COLO668 (cell line): Measurements from ENCODE around the gene TRAPPC12.
"Not testable (repeated sequence)": the region's sequence is repeated elsewhere in the genome, so short reads cannot be mapped to it uniquely, and the experiment has no call there.

Experiments used
- DNase-seq: peaks from one replicate; lab custom pipeline; 2025; ENCODE audit not compliant: unreplicated experiment; lab: John Stamatoyannopoulos, UW

The TRAPPC12 gene

DNA sequence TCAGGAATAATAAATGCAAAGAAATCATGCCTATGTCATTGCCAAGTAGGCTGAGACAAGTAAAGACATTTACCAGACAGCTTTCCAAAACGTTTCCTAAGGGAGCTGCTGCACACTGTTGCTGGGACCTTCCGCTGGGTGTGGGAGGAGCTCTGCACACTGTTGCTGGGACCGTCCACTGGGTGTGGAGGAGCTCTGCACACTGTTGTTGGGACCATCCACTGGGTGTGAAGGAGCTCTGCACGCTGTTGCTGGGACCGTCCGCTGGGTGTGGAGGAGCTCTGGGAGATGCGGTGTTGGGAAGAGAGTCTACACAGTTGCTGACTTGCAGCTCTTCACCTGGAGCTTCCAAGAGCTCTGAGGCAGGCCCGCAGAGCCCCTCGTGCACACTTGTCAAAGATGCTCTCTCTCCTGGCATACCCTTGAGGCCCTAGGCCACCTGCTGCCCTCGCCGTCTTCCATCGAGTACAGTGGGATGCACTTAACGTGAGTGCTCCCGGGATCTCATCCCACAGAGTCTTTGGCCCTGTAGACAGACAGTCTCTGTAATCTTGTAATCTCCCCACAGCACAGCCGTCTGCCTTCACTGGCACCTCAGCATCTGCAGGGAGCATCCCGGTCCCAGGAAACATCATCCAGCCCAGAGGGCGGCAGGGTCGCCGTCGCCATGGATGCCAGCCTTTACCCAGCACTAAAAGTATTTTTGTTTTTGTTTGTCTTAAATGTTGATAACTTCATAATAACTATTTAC lies 51.4 kb downstream of the TRAPPC12 start:
- DNase-seq: no peak

DNA sequence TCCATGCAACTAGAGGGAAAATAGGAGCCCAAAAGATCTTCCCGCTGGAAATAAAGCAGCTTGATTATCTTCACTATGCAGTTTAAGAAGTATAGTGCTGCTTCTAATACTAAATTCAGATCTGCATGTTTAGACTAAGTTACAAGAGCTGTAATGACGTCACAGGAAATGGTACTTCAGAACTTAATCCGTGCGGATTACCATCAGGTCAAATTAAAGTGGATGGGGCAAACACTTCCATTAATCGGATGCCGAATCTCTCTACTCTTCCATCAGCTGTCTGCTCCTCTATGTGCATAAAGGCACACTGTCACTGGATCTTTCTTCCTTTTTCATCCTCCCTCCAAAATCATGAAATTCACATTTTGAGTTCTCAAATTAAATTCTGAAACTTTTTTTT lies 52.6 kb downstream of the TRAPPC12 start:
- no peak for DNase-seq

DNA sequence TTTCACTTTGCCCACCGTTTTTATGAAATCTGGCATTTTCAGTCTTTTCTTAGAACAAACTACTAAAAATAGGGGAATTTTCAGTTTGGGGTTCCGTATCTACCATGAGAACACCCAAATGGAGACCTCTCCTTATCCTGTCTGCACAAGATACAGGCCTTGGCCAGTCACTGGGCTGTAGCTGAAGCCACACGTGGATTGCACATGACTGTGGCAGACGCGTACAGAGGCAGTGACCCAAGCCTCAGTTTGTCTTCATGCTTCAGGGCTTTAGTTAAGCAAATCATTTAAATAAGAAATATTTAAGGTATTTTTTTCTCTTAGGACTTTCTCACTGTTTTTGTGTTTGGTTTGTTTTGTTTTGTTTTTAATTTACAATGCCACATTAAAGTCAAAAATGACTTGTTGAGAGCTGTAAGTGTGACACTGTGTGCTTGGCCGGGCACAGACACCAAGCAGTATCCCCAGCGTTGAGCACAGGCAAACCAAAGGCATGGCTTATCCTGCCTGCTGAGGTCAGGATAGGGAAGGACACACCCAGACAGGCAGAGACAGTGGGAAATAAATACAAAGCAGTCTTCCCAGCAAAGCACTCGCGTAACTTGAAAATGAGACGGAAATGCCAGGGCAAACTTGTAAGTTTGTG lies 53.3 kb downstream of the TRAPPC12 start:
- DNase-seq: peak; percentile 56

DNA sequence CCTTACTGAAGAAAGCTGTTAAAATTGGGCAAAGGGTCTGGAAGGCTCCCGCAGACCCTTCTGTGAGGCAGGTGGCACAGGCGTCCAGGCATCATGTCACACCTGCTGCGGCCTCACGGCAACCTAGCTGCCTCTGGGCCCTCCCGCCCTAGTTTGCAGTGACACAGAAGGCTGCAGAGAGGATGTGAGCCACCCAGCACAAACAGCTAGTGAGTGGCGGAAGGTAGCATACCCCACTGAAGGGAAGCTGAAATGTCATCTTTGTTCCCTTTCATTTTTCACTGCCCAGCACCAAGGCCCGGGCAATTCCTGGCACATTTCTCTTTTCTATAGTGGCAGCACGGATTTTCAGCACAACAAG lies 53.8 kb downstream of the TRAPPC12 start:
- peak; percentile 71 for DNase-seq

DNA sequence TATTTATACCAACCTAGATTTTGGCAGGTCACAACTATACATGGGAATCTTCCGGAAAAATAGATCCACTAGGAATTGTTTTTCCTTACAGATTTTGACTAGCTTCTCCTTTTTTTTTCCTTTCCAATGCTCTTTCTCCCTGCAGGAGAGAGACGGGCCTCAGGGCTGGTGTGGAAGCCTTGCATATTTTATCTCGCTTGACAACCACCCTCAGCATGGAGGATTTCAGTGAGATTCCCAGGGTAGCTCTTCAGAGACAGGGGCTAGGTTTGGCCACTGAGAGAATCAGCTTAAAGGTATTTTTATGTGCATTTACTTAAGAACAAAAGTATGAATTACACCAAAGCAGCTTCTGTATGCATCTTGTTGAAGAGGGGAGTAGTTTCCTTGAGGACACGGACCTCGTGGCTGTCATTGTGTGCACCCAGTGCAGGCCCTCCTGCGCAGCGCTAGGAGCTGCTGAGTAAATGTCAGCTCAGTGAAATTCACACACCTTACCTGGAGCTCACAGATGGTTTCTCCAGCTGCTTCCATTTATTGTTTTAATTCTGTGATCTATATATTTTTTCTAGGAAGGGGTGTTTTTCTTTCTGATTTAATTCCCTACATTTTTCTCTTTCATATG lies 54.4 kb downstream of the TRAPPC12 start:
- DNase-seq: no peak

DNA sequence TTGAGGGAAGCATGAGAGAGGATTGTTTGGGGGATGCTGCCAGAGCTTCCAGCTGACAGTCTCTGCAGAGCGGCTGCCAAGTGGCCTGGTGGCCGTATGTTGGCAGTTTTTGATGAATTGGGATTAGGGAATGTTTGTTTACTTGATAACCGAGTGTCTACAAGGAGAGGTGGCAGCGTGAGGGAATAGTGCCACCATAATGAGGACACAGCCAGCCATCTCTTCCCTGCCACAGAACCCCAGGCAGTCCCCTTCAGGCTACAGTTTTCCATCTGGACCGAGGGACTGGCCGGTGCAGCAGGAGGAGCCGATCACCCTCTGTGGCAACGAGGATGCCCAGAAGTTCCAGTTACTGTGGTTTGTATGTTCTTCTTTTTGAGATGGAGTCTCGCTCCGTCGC lies 55.2 kb downstream of the TRAPPC12 start:
- DNase-seq: no peak

DNA sequence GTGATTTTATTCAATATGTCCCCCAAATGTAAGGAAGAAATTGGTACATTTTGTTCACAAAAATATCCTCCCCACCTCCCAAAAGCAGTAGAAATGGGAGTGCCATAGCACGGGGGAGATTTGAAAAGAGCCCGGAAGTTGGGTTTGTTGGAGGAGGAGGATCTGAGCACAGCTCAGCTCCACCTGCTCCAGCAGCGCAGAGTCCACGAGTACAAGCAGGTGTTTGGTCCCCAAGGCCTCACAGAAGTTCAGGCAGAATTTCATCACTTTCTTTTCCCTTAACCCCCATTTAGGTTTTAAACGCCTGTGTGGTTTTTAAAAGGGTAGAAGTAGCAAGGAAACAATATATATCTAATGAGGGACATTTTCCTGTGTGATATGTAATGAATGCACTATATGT lies 56.0 kb downstream of the TRAPPC12 start:
- DNase-seq: peak; percentile 77

DNA sequence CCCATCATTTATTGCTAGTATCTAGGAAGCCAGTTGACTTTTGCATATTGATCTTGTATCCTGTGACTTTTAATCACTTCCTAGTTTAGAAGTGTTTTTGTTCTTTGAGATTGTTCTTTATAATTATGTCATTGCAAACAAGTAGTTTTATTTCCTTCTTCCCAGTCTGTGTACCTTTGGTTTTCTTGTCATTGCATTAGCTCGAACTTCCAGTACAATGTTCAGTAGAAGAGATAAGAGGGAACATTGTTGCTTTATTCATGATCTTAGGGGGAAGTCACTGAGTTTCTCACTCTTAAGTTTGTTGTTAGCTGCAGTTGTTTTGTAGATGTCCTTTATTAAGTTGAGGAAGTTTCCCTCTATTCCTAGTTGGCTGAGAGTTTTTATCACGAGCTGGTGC lies 61.0 kb downstream of the TRAPPC12 start:
- no peak for DNase-seq

DNA sequence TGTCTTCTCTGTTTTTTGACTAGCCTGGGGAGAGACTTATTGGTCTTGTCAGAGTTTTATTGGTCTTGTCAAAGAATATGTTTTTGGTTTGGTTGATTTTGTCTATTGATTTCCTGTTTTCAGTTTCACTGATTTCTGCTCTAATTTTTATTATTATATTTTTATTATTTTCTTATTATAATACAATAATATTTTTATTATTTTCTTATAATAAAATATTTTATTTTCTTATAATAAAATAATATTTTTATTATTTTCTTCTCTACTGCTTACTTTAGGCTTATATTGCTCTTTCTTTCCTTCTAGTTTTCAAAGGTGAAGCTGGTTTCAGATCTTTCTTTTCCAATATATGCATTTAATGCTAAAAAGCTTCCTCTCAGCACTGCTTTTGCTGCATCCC lies 62.0 kb downstream of the TRAPPC12 start:
- no peak for DNase-seq

DNA sequence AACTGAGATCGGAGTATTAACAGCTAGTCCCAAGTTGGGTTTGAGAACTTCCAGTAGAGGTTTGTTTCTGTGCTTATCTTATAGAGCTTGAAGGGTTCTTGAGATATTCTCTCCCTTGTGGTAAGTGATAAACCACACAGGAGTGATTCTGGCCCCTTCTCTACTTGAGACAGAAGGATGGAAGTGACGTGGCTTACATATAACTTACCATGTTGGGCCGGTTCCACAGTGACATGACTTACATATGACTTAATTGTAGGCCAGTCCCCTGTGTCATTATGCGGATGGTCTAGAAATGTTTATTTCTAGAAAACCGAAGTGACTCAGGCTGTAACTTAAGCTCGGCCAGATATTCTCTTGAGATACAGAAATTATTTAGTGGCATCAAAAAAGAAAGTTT lies 62.7 kb downstream of the TRAPPC12 start:
- no peak for DNase-seq

DNA sequence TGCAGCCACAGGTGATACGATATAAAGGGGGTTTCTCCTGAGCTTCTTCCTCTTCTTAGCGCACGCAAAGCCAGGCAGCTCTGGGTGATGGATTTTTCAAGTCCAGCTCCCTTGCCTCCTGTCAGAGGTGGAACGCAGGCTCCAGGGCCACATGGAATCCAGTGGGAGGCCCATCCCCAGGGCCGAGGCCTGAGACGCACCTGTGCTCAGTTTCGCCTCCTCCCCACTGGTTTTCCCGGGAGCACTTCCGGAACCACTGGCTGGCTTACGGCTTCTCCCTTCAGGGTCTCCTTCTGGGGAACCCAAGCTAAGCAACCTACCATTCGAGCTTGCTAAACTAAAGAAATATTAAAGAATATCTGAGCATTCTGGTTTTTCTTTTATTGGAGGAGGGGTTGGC lies 63.6 kb downstream of the TRAPPC12 start:
- DNase-seq: no peak

DNA sequence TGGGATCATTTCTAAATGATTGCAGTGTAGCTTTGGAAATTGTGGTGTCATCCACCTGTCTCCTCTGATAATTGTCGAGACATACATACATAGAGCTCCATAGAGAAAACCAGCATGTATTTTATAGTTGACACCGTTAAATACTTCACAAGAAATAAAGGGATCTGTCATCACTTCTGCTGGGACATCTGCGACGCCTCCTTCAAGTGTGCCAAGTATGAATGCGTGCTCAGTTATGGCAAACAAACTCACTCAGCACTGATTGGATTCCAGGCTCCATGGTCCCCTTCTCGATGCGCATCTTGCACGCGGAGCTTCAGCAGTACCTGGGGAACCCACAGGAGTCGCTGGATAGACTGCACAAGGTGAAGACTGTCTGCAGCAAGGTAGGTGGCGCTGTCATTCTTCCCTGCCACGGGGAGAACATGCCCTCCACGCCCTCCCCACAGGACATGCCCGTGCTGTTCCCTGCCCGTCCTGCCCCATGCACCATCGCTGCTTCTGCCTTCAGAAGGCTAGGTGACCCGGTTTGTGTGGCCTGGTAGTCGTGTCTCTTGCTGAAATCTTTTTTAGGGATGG lies 64.1 kb downstream of the TRAPPC12 start:
- no peak for DNase-seq

DNA sequence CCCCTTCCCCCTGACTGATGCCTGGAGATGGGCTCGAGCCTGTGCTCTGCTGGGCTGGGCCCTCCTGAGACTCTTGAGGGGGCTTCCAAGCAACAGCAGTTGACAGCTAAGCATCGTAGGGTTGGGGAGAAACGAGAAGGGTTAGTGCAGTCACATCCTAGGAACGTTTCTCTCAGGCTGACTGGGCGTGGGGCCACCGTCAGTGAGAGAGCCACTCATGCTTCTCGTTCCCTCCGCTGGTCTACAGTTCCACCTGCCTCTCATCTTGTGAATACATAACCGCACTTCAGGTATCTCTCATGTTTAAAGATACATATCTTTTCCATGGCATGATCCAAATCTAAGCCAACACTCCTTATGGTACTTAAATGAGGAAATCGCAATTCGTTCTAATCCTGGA lies 66.4 kb downstream of the TRAPPC12 start:
- DNase-seq: no peak

DNA sequence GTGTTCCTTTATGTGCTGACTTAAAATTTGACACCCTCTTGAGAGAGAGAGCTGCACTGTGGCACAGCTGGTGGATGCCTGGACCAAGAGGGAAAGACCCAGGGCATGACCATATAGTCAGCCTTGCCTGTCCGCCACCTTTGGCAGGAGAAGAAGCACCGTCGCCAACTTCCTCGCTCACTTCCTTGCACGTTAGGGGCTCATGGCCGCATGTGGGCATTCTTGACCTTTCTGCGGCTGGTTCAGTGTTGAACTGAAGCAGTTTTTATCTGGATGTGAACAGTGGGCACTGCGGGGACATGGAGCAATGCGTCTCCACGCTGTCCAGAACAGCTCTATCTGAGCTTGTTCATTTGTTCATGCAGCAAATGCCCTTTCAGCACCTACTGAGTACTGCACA lies 66.9 kb downstream of the TRAPPC12 start:
- DNase-seq: no peak

DNA sequence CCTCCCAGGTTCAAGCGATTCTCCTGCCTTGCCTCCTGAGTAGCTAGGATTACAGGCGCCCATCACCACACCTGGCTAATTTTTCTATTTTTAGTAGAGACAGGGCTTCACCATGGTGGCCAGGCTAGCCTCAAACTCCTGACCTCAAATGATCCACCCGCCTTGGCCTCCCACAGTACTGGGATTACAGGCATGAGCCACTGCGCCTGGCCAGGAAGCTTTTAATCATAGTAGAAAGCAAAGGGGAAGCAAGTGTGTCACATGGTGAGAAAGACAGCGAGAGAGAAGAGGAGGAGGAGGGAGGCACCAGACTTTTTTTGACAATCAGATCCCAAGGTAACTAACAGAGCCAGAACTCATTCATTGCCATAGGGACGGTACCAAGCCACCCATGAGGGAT lies 67.7 kb downstream of the TRAPPC12 start:
- not testable (repeated sequence) for DNase-seq

DNA sequence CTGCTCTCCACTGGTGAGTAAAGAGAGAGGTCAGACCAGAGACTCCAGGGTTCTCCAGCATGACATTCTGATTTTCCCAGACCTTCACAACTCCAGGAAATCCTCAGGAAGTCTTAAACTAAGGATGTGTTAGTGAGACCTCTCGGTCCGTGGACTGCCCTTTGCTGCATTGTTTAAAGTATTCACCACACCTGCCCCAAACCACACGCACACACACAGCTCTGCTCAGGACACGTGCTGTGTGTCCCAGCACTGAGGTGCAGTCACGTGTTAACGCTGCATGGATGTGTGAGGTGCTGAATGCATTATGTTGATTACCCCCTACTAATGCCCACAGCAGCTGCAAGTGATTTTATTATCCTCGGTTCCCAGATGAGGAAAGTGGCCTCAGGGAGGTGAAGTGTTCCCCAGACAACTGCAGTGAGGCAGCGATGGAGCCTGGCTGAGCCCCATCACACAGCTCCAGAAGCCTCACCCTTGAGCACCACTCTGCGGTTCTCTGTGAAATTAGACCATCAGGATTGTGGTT lies 68.4 kb downstream of the TRAPPC12 start:
- DNase-seq: no peak

DNA sequence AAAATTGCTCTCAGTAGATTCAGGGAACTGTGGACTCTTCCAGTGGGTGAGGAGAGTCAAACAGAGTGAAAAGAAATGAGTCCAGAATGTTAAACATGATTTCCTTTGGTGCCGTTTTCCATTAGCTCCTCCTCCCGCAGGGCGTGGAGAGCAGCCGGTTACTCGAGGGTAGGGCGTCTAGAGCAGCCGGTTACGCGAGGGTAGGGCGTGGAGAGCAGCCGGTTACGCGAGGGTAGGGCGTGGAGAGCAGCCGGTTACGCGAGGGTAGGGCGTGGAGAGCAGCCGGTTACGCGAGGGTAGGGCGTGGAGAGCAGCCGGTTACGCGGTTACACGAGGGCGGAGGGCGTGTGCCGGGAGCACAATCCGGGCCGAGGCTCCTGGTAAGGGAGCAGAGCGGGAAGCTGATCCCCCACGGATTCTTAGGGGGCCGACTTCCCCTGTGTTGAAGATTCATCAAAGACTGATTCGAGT lies 69.0 kb downstream of the TRAPPC12 start:
- DNase-seq: not testable (repeated sequence)

DNA sequence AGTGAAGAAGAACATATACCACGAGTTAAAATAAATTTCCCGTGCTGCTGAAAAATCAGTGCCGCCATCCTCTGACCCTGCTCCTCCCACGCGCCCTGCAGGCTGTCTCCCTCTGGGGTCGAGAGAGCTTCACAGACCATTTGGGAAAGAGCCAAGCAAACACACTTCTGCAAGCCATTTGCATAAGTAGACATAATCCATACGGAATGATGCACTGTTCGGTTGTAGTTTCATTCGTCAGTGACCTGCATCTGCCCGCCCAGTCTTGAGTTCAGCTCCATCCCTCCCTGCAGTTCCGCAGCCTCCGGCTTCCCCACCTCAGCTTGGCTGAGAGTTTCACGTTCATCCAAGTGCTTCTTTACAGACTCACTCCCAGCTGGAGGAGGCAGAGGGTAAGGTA lies 69.6 kb downstream of the TRAPPC12 start:
- DNase-seq: no peak

DNA sequence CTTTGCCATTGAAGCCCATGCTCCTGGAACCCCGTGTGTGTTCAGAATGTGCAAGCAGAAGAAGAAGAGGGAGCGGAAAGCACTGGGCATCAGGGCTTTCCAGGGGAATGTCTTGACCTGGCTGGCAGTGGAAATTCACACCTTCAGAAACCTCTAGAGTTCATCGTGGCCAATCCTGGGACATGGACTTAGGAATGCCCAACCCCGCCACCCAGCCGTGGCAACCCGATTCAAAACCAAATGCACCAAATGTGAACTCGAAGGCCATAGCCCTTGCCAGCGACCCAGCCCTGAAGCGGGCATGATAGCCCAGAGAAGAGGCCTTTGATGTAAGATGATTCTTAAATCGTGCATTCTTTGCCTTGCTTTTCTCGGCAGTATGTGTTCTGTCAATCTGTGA lies 70.4 kb downstream of the TRAPPC12 start:
- no peak for DNase-seq

DNA sequence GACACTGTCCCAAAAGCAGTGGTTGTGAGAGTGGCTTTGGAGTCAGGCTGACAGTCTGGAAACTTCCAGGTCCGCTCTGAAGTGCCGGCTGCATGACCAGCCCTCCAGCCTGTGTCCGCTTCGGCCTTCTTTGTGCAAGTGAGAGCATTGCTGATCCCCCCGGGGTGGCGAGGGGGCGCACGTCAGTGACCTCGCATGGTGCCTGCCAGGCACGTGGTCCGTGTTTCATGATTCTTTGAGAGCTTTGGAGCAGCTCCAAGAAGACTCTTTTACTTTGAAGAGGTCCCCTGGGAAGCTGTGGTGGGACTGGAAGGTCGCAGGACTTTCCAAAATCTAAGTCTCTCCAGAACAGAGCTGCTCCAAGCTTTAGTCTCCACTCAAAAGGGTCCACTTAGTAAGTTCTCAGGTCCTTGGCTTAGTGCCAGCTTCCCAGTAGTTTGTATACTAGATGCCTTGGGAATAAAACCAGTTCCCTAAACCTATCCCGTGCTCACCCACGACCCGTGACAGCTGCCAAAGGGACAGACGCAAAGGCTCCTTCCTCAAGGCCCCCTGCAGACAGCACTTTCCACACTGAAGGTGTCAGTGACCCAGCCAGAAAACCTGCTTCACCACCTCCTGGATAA lies 71.0 kb downstream of the TRAPPC12 start:
- no peak for DNase-seq

DNA sequence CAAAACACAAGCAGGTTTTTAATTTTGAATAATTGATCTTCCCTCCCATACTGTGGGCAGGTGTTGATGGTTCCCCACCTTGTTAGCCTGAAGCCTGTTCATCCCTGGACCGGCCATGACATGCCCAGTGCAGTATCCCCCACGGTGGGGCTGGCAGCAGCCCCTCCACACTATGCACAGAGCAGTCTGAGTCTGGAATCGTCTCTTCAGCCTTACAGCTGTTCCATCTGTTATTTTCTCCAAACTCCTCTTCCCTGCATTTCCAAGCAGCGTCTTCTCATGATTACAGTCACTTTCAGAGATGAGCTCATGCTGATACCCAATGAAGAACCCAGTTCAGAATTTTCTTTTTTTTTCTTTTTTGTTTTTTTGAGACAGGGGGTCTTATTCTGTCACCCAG lies 71.7 kb downstream of the TRAPPC12 start:
- DNase-seq: no peak
